Measurements from ENCODE around the gene ONECUT2.

DNA sequence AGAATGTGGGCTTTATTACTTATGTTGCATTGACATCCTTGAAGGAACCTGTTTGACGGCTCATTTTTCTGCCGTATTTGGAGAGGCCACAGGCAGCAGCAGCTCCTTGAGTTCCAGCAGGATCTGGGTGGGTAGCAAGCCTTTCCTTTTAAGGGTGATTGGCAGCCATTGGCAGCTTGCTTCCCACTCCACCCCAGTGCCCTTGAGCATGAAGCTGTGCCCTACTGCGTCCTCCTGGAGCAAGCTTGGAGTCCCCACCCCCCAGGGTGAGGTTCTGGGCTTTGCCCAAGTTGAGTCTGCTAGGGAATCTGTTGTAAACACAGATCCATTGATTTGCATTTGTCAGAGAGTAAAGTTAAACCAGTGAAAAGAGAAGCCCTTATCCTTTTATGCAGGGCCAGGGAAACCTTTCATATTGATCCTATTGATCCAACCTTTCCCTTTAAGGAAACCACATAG lies 9.2 kb downstream of the ONECUT2 start:
- TF ChIP-seq POLR2A (IDR thresholded peaks at IDR 0.05): no peak
- TF ChIP-seq, protein P1, sequence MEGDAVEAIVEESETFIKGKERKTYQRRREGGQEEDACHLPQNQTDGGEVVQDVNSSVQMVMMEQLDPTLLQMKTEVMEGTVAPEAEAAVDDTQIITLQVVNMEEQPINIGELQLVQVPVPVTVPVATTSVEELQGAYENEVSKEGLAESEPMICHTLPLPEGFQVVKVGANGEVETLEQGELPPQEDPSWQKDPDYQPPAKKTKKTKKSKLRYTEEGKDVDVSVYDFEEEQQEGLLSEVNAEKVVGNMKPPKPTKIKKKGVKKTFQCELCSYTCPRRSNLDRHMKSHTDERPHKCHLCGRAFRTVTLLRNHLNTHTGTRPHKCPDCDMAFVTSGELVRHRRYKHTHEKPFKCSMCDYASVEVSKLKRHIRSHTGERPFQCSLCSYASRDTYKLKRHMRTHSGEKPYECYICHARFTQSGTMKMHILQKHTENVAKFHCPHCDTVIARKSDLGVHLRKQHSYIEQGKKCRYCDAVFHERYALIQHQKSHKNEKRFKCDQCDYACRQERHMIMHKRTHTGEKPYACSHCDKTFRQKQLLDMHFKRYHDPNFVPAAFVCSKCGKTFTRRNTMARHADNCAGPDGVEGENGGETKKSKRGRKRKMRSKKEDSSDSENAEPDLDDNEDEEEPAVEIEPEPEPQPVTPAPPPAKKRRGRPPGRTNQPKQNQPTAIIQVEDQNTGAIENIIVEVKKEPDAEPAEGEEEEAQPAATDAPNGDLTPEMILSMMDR (IDR thresholded peaks at IDR 0.05): no peak

Data from ovary (tissue), 3 donors.